NCI-H146 treated with DMSO at 0.1 percent for 48 hours (cell line): ENCODE results near the gene BAIAP2L1.

ENCODE experiments used
- DNase-seq: peaks from one replicate; lab custom pipeline; 2025; ENCODE audit not compliant: unreplicated experiment; lab: John Stamatoyannopoulos, UW

The BAIAP2L1 gene

DNA sequence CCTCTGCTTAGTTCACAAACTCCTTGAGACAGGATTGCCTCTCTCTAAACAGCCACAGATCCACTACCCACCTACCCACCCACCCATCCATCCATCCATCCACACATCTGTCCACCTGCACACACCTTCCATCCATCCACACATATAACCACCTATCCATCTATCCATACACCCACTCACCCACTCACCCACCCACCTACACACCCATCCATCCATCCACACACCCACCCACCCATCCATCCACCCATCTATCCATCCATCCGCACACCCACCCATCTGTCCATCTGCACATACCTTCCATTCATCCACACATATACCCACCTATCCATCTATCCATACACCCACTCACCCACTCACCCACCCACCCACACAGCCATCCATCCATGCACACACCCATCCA is 158.5 kb downstream of the BAIAP2L1 start:
- DNase-seq, result no peak

DNA sequence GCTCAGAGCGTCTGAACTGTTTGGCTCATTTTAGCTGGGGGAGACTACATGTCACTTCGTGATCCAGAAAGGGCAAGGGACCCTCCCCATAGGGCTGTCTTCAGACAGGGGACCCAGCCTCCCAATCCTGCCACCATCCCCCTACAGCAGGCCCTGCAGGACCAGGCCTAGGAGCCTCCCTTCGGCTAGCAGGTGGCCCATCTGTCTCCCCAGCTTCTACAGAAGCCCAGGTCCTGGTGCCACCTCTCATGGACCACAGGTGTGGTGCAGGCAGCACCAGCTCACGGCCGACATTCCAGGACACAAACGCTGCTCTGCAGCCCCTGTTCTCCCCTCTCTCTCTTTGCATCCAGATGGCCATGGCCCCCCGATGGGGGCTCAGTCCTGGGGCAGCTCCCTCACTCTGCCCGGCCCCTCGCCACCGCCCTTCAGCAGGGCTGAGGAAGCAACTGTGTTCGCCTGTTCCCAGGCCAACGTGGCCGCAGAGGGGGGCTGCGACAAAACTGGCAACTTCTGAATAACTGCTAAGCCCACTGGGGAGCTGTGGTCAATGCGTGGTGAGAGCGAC is 159.1 kb downstream of the BAIAP2L1 start:
- no peak for DNase-seq
